22Rv1 (cell line): ENCODE measurements around the gene KLF2.

Experiments used
- ZFX ChIP-seq: fragments of 450-650 bp; IDR thresholded peaks from 2 replicates; pipeline ENCODE4 v1.6.1; 2017; ENCODE audit warnings: antibody characterized with exemption, borderline replicate concordance
- TF ChIP-seq, protein P1 (sequence below): fragments of 450-650 bp; IDR thresholded peaks from 2 replicates; pipeline ENCODE4 v1.5.1; 2017; ENCODE audit warnings: mild to moderate bottlenecking

DNA sequence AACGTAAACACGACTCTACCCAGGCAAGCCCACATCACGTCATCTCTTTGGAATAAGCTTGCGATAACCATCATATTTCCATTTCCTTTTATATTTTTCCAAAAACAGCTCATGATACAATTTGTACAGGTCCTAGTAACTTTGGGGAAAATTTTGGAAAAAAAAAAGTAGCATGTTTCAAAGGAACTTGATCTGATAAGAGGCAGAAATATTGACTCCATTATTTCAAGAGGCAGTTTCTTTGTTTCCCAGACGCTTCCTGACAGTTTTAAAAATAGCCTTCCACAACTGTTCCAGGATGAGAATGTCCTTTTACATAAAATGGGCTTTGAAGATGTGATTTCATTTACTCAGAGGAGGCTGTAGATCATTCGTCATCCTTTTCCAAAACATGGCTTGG, 23.1 kb downstream of the KLF2 start:
- TF ChIP-seq, protein P1, sequence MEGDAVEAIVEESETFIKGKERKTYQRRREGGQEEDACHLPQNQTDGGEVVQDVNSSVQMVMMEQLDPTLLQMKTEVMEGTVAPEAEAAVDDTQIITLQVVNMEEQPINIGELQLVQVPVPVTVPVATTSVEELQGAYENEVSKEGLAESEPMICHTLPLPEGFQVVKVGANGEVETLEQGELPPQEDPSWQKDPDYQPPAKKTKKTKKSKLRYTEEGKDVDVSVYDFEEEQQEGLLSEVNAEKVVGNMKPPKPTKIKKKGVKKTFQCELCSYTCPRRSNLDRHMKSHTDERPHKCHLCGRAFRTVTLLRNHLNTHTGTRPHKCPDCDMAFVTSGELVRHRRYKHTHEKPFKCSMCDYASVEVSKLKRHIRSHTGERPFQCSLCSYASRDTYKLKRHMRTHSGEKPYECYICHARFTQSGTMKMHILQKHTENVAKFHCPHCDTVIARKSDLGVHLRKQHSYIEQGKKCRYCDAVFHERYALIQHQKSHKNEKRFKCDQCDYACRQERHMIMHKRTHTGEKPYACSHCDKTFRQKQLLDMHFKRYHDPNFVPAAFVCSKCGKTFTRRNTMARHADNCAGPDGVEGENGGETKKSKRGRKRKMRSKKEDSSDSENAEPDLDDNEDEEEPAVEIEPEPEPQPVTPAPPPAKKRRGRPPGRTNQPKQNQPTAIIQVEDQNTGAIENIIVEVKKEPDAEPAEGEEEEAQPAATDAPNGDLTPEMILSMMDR, result no peak
- no peak for TF ChIP-seq ZFX
